Epidermal melanocyte (primary cell): ENCODE results near the gene EGR4.

ENCODE experiments used
- DNase-seq: peaks from one replicate; pipeline ENCODE4 v3.0.0; 2011; ENCODE audit warnings: low spot score; ENCODE audit not compliant: insufficient read length

EGR4 gene

DNA sequence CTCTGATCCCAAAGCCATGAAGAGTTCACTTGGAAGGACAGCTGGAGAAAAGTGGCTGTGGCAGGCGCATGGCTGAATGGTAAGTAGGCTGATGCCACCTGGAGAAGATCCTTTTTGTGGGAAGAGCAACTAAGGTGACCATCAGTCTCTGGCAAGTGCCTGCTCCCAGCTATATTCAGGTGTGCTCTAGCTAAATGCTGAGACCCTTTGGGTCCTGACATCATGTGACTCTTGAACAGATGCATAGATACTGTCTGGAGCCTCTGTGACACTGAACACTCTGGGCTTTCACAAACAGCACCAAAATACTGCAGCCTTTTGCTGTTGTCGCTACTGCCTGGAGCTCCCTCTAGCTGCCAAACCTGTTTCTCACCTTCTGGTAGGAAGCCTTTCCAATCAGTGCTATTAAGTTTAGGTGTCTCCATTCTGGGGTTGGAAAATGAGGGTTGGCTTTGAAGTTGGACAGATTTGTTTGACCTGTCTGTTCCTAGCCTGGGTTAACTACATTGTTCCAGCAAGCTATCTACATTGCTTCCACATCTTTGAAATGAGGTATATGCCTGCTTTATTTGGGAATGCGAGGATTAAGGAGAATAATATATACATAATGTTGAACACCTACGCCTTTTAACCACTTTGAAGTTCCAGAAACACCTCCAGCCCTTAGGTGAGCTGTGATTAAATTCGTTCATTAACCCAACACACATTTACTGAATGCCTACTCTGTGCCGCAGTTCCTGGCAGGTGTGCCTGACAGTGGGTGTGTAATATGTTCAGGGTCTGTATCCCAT, 3.1 kb downstream of the EGR4 start:
- DNase-seq = peak; percentile 22

DNA sequence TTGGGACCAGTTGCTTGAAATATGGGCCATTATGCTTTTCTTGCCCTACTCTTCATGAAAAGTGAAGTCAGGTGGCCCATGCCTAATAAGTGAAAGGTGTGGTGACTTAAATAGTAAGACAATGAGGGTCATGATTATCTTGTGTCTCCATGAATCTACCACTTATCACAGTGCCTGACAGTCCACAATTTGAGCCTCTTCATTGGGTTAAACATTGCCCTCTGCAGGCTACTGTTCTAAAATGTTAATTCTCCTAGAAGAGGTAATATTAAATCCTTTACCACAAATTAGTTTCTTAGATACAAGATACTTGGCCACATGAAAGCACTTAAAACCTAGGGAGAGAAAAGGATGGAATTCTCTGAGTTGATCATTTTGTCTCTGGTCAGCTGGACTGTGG, 4.0 kb downstream of the EGR4 start:
- no peak for DNase-seq

DNA sequence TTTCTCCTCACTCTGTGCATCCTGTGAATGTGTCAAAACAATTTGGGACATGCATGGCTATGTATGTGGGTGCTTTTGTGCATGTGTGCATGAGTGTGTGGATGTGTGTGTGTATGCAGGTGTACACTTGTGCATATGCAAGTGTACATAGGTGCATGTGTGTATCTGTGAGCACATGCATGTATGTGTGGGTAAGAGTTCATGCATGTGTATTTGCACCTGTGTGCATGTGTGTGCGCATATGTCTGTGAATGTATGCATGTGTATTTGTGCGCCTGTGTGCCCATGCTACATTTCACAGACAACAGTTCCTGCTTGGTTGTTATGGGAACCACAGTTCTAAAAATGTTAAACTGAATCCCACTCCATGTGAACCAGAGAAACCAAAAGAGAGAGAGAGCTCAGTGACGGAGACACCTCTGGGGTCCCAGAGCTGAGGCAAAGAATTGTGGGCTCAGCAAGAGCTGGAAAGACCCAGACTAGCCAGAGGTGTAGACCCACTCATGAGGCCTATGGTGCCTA, 7.2 kb downstream of the EGR4 start:
- DNase-seq = no peak

DNA sequence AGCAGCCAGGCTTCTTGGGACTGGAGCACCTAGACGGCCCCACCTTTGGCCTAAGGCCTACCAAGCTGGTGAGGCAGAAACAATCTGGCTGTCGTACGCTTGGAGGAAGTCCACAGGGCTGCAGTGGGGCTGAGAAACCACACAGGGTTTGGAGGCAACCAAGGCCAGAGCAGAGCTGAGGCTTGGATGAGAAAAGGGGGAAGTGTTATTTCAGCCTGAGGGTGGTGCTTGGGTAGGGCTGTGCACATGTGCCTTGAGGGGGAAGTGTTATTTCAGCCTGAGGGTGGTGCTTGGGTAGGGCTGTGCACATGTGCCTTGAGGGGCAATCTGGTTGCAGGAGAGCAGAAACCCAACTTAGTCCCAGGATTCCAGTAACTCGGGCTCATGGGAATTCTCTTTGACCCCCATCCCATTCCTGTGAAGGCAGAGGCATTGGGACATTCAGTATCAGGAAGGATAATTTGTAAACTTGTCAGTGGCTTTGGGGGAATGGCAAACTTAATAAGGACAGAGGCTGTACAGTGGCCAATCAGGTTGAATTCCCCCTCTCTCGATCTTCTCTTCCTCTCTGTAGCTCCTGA, 8.1 kb downstream of the EGR4 start:
- peak; percentile 11 for DNase-seq

DNA sequence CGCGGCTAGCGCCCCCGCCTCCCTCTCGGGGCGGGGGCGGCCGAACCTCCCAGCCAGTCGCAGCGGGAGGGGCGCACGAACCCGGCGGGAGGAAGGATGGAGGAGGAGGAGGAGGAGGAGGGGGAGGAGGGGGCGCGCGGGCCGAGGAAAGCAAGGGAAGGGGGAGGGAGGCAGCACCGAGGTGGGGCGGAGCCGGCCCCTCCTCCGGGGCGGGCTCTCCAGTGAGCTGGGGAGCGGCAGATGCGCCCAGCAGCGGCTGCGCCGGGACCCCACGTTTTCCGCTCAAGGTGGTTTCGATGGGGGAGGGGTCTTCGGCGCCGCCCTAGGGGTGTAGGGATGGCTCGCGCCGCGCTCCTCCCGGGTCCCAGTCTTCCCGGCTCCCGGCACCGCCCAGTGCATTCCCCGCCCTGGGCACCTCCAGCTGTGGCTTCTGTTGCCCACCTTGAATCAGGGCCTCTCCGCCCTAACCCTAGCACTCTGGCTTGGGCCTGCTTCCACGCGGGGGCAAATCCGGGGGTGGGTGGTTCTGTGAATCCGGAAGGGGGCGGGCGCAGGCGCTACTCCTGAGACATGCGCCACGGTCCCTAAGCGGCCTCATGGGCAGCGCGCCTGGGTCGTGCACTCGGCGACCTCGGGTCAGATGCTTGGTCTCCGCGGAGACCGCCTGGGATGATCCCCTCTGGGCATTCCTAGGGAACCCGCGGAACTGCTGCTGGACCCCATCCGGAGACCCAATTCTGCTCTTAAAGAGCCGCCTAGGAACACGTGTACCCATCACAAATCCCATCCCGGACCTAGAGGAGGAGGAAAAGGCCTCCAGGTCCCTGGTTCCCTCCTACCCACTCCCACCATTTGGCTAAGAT, 8.8 kb downstream of the EGR4 start, which contains the start of gene FBXO41:
Gene FBXO41, minus strand, starts transcription at position 183 of the 863 bp plus-strand sequence. CDS start 14,848 bp downstream, outside the sequence.
- peak; percentile 30 for DNase-seq

DNA sequence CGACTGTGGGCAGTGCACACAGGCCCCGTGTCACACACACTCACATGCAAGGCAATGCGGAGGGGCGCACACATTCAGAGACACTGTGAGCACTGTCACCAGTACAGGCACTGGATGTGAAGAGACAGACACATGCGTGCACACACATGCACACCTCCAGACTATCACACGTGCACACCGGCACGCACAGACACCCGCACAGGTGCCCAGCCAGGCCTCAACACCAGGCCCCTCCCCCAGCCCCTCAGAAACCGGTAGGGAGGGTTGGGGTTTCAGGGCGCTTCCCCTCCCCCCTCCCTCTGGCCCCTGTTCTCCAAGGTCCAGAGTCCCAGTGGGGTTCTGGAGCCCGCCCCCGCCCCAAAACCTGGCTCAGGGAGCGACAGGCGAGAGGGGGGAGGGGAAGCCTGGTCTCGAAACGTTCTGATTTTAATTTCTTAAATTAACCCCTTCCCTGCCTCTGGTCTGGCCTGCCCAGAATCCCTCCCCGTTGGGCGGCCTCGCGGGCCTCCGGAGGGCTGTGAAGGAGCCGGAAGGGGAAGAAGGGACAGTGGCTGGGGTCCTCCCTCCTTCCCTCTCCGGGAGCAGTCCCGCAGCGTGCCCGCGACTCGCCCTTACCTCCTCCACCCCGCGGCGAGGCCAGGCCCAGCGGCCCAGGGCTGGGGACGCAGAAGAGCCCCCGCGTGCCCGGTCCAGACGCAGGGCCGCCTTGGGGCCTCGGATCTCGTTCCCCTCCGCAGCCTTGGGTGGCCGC, 9.6 kb downstream of the EGR4 start:
- peak; percentile 14 for DNase-seq

DNA sequence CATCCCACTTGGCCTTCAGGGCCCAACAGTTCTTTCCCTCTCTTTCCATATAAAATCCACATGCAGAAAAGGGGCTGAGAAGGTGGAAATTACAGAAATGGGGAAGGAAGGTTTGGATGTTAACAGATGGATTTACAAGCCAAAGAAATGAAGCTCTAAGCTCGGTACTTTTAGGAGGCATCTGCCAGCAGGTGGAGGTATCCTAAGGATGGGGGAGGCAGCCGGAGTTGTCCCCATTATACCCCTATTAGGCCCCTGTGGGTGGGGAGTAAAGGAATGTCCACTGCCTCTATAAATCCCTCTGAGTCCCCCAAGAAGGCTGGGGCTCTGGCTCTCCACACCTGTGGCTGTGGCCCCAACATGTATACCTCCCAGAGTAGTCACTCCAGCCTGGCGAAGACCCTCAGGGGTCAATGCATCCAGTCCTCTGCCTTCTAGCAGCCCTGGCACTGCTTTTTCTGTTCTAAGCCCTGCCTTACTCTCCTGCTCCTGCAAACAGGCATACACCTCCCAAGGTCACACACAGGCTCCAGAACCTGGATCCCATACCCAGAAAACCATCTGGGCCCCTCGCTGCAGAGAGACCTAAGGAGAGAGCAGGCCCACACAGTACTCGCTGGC, 10.3 kb downstream of the EGR4 start:
- no peak for DNase-seq

DNA sequence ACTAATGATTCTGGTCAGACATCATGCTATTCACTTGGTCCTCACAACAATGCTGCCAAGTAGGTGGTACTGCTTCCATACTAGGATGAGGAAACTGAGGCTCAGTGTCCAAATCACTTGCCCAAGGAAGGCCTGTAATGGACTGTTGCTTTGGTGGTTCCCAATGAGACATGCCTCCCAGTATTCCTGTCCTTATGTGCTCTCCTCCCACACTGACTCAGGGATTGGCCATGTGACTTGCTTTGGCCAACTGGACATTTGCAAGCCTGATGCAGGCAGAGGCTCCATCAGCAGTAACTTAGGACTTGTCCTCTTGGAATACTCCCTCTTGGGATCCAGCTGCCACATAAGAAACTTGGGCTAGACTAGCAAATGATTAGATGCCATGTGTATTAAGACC, 12.1 kb downstream of the EGR4 start:
- DNase-seq = no peak

DNA sequence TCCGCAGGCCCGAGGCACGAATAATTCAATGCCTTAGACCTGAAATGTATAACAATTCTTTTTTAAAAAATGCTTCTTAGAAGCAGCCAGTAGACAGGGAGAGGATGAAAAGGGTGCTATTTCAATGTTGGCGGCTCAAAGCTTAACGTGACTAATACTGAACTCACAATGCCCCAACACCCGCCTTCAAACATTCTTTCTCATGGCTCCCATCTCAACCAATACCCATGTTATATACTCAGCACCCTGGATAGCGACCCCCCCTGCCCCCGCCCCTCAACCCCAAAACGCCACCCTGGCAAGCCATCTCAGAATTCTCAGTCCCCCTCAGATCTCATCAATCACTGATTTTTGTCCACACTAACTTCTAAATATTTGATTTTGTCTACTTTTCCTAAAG, 13.5 kb downstream of the EGR4 start:
- no peak for DNase-seq

DNA sequence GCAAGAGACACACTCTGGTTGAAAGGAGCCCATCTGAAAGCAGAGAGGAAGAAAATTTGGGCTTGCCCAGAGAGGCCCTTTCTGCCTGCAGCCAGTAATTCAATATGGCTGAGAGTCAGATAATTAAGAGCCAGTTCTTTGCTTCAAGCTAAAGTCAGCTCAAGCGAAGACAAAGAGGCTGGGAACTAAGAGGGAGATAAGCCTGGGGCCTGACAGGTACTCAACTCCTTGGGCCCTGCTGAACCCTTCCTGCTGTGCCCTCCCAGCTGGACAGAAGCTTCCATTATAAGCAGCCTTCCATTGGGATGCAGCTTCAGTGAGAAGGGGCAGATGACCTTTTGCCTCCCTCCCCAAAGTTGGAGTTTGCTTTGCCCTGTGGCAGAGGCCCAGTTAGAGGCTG, 21.1 kb downstream of the EGR4 start:
- no peak for DNase-seq

DNA sequence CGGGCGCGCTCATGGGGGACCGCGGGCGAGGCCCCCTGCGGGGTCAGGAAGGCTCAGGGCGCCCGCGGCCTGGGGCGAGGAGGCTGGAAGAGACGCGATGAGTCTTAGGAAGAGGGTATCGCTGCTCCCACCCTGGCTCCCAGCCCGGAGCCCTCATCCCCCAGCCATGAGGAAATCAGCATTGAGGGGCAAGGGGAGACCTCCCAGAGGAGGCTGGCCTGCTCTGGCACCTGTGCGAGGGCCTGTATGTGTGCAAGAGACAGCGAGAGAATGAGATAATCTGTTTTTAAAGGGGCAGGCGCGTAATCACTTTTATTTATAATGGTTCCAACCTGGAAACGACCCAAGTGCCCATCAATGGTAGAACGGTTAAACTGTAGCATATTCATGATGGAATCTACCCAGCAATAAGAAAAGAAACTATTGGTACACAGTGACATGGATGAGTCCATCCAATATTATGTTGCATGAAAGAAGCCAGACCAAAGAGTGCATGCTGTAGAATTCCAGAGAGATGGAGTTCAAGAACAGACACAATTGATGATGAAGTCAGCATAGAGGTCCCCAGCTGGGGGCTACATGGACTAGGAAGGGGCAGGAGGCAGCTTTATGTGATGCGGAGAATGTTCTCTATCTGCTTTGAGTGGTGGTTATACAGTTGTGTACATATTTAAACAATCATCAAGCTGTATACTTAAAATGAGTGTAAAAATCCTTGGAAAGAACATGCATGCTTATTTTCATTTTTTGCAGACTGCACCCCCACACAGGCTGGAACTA, 23.5 kb downstream of the EGR4 start:
- DNase-seq = no peak

DNA sequence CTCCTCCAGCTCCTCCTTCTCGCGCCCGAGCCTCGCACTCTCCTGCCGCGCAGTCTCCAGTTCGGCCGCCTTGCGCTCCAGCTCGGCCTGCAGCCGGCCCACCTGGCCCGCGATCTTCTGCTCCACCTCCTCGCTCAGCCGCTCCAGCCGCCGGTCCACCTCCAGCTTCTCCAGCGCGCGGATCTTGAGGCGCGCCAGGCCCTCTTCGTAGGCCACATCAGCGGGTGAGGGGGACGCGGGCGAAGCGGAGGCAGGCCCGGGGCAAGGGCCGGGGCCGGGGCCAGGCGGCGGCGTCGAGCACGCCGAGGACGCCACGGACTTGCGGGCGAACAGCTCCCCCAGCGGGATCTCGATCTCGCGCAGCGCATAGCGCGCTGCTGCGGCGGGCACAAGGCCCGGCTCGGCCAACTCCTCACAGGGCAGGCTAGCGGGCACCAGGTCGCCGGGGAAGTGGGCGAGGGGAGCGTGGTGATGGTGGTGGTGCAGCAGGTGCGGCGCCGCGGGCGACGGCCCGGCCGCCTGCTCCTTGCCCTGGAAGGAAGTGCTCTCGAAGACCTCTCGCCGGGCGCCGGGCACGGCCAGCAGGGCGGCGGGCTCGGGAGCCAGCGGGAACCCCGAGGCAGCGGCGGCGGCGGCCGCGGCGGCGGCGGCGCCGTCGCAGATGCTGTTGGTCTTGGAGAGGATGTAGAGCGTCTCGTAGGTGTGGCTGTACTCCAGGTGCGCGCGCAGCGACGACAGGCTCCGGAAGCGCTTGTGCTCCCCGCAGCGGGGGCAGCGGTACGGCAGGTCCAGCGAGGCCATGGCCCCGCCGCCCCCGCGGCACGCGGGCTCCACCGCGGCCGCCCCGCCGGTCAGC, 24.3 kb downstream of the EGR4 start:
- DNase-seq = no peak

DNA sequence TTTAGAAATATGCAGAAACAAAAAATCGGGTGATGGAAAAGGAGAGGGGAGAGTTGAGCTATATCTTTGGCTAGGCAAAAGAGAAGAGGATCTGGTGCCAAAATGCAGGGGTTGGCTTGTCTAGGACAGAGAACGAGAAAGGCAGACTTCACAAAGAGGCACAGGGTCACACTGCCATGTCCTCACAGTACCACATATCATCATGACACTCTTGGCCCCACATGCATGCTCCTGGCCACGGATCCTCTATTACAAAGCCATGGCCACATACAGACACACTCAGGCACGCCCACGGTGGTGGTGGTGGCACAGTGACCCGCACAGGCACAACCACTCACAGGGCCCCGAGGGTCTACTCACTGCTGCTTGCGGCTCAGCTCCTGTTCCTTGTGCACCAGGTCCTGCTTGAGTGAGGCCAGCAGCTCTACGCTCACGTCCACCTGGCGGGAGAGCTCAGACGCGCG, 24.9 kb downstream of the EGR4 start:
- no peak for DNase-seq

DNA sequence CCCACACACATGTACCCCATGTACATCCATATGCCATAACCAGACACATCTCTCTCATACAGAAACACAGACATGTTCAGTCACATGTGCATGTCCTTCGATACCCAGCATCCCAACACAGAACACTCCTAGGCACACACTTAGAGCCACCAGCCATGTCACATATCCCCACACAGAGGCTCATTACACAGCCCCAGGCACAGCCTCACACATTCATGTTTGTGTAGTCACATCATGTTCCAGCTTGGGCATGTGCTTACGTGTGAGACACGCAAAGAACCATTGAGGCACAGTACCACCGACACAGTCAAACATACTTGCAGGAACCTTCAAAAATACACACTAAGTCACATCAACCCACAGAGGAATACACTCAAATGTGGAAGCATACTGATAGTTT, 26.3 kb downstream of the EGR4 start:
- no peak for DNase-seq

DNA sequence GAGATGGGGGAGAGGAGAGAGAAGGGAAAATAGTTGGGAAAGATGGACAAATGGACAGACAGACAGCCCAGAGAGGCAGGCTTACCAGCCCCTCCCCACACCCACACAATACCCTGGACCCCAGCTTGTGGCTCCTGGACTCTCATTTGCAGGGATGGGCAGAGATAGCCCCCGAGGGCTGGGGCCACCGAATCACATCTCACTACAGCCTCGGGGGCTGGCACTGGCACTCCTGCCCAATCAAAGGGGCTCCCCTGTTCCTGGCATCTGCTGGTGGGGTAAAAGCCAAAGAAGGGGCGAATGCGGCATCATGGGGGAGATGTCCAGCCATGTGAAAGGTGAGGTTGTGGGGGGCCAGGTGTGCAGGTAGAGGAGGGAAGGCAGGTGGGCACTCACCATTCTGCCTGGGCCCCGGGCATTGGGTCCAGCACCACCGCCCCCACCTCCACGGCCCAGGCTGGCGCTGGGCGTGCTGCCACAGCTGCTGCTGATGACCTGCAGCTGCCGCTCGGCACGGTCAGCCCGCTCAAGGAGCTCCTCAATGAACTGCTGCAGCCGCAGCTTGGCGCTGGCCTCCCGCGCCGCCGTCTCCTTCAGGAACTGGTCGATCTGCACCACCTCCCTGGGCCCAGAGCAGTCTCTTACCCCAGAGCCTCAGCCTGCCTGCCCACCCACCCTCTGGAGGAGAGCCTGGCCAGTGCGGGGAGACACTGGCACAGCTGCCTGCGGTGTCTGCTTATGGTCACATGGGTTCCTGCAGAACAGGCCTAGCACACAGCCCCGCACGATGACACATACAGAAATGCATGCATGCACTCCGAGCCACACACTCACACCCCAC, 27.1 kb downstream of the EGR4 start:
- DNase-seq = no peak

DNA sequence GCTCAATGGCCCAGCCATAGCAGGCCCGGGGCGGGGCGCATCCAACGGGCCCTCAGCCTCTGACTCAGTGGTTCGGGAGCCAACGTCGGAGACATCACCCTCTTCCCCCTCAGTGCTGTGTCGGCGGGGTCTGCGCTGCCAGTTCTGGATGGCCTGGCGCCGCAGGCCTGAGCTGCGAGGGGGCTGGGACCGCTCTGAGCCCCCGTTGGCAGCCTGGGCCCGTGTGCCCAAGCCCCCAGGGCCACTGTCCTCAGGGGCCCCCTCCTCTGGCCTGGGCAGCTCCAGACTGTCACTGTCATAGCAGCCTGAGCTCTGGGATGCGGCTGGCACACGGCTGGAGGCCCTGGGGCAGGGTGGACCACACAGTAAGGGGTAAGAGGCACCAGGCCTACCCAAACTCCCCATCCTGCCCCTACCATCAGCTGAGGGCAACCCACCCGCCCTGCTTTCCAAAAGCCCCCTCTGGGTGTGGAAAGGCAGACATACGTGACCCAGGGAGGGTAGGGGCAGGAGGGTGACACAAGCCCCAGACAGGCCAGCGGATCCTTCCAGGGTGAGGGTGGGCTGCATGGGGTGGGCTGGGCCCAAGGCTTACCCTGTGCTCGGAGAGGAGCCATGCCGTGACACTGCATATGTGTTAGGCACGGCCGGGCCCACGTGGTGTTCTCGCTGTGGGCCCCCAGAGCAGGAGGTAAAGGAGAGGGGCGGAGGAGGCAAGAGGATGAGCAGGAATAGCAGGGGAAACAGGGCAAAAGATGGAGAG, 27.9 kb downstream of the EGR4 start:
- no peak for DNase-seq

DNA sequence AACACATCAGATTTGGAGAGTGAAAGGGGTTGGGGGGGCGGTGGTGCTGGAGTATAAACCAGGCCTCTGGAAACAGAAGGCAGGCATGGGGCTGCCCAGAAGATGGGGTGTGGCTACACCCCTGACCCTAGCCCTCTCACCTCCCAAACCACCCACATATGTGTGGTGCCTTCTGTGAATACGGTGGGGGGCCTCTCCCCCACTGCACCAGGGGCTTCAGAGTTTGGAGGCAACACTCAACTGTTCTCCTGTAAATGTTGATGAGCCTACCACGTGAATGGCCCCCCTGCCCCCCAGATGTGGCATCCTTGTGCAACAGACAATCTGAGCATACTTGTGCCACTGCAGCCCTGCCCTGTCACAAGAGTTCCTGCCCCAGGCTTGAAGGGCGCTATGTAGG, 28.6 kb downstream of the EGR4 start:
- DNase-seq = no peak

DNA sequence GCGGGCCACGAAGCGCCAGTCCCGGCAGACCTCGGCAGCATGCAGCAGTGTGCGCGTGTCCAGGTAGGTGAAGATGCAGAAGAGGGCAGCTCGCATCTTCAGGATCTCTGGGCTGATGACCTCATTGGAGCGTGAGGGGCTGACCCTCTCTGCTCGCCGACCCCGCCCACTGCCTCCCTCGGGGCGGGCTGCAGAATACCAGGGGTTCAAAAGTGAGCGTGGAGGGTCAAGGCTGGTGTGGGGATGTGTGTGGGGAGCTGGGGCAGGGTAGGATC, 29.1 kb downstream of the EGR4 start:
- no peak for DNase-seq
